LNCaP clone FGC (cell line): ENCODE results near the gene ALDH3A2.

Experiments used
- DNase-seq: peaks from one replicate; pipeline ENCODE4 v3.0.0-alpha.2; 2011; ENCODE audit warnings: low read depth
- H3K4me3 ChIP-seq: 2 replicates; pipeline ENCODE4 v1.5.1; 2011; ENCODE audit warnings: mild to moderate bottlenecking, low read depth, low read length, control low read depth
- TF ChIP-seq, protein P1 (sequence below): IDR thresholded peaks from 2 replicates; pipeline ENCODE4 v1.5.1; 2012; ENCODE audit warnings: mild to moderate bottlenecking; ENCODE audit not compliant: control insufficient read depth, insufficient read depth; ENCODE audit errors: extremely low read depth

Gene ALDH3A2

DNA sequence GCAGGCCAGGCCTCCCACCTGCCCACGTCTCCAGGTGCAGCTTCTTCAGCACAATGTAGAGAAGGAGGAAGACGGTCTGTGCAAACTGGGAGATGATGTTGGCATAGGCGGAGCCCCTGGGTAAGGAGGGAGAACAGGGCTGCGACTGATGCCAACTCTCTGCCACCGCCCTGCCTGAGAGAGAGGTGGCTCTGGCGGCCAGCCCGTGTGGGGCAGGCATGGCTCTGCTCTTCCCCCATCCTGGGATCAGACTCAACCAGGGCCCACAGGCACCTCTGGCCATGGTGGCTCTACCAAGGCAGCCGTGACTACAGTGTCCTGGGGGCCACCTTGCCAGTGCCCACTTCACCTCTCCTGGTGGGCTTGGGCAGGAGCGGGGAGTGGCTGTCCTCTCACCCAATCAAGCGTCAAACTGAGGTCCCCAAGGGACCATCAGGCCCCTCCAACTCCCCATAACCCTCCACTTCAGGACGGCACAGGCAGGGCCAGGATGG, 59.2 kb downstream of the ALDH3A2 start:
- TF ChIP-seq, protein P1, sequence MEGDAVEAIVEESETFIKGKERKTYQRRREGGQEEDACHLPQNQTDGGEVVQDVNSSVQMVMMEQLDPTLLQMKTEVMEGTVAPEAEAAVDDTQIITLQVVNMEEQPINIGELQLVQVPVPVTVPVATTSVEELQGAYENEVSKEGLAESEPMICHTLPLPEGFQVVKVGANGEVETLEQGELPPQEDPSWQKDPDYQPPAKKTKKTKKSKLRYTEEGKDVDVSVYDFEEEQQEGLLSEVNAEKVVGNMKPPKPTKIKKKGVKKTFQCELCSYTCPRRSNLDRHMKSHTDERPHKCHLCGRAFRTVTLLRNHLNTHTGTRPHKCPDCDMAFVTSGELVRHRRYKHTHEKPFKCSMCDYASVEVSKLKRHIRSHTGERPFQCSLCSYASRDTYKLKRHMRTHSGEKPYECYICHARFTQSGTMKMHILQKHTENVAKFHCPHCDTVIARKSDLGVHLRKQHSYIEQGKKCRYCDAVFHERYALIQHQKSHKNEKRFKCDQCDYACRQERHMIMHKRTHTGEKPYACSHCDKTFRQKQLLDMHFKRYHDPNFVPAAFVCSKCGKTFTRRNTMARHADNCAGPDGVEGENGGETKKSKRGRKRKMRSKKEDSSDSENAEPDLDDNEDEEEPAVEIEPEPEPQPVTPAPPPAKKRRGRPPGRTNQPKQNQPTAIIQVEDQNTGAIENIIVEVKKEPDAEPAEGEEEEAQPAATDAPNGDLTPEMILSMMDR: no peak
- DNase-seq: no peak
- no peak overlapping the region for H3K4me3 ChIP-seq

DNA sequence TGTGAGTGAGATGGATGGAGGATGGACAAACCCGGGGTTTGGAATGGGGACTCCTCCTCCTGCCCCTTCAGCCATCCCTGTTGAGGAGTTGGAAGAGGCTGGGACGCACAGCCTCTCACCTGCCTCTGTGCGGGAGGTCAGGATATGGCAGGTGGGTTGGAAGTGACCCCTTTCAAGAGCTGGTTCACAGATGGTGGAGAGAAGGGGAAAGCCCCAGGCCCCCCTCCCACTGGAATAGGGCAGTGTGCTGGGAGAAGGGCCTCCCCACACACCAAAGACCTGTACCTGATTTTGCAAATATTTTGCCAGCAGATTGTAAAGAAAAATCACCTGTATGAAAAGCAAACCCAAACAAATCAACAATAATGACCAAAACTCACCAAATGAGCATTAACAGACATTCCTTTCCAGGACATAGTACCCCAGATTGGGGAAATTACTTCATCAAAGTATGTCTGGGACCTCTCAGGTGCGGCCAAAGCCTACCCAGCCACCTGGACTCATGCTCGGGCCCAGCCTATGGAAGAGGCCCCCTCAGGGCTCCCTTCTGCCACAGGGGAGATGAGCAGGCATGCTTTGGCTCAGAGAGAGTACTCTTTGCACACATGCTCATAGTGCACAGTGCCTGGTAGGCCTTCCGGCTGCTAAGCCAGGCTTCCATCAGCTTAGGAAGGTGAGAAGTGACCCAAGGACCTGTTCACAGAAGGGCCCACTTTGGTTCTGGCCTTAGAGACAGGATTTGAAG, 60.1 kb downstream of the ALDH3A2 start:
- no peak for DNase-seq
- TF ChIP-seq, protein P1: no peak
- no peak overlapping the region for H3K4me3 ChIP-seq

DNA sequence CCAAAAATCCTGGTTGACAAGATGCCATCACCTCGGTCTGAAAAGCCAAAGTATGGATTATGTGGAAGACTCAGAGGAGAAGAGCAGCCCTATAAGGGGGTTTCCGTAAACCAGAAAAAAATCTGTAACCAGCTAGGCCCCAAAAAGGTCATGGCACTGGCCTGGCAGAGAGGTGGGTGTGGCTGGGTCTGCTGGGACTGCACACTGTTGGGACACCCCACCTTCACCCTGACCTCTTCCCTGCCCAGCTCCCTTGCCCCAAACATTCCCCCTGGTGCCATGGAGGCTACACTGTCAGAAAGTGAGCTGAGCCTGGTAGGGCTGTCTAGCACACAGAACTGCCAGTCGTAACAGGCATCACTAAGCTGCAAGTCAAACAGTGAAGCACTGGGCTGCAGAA, 61.3 kb downstream of the ALDH3A2 start:
- no peak for DNase-seq
- no peak overlapping the region for H3K4me3 ChIP-seq
- TF ChIP-seq, protein P1: no peak

DNA sequence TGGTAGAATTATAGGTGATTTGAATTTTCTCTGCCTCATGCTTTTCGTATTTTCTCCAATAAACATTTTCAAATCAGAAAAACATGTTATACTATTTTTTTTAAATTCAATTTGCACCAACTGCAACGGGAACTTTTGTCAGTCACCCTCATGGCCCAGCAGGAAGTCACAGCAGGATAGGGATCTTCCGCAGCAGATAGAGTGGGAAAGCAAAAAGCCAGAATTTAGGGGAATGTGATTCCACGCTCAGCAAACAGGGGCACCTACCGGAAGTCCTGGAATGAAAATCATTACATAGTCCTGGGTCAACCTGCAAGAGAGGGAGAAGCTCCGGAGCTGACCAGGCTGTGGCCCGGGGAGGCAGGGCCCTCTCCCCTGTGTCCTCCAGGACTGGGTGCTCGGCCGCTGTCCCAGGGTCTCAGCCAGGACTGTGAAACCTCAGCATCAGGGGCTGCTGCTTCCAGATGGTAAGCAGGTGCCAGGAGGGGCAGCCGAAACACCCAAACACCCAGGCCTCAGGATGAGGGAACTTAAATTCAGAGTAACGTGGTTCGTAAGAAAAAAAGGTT, 64.0 kb downstream of the ALDH3A2 start:
- no peak for DNase-seq
- H3K4me3 ChIP-seq: no peak overlapping the region
- TF ChIP-seq, protein P1: no peak

DNA sequence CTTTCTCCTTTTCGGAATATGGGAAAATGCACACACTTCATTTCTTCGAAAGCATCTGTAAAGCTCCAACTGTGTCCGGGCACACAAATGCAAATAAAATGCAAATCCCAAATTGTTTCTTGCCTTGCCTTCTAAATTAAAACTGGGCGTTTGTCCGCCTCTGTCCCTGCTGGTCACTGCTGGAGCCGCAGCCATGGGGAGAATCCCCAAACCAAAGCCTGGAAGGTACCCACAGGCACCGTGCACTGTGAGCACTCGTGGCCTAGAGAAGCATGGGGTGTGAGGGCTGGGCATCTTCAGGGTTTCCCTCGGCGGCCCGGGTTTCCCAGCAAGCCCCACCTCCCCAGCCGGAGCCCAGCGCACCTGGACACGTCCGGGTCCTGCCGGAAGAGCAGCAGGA, 64.9 kb downstream of the ALDH3A2 start:
- no peak for DNase-seq
- no peak overlapping the region for H3K4me3 ChIP-seq
- TF ChIP-seq, protein P1: no peak

DNA sequence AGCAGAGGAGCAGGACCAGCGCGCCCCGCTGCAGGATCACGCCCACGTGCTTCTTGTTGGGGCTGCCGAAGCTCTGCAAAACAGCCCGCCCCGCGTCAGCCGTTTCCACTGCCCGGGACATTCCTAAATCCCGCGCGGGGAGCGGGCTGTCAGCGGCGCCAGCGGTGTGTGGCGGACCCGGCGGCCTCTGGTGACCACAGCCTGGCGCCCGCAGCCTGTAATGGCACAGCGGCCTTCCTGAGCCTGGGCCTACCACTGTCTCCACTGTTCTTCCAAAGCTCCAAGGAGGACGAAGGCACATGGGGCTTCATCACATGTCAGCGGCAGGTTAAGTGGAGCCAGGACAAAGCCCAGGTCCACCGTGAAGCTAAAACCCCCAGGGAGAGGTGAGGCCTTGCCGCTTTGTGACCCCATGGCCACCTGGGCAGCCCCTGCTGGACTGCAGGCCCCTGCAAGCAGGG, 65.4 kb downstream of the ALDH3A2 start:
- no peak for DNase-seq
- H3K4me3 ChIP-seq: no peak overlapping the region
- TF ChIP-seq, protein P1: no peak
